Endothelial cell of umbilical vein (primary cell): ENCODE results near the gene GGTLC3. TPM values are rescaled to one million over a fixed set of nuclear protein-coding genes. Genes with fewer than 3 reads are reported as not detected.
"Not testable (repeated sequence)": the region's sequence is repeated elsewhere in the genome, so short reads cannot be mapped to it uniquely, and the experiment has no call there.

Source experiments
- BruUV-seq: library from RNA; stranded (reverse); fragments of 400-500 nt; replicated peaks from 2 replicates; lab custom pipeline; 2021; lab: Mats Ljungman, UMichigan
- CTCF ChIA-PET: fragments of 300-600, 350-600 bp; sonication (Branson Sonifier 250); formaldehyde crosslinking; loops from one replicate; lab custom pipeline; 2021; ENCODE audit warnings: antibody characterized with exemption, inconsistent platforms; lab: Charles Lee
- POLR2A ChIA-PET: fragments of 300-600, 350-600 bp; sonication (Branson Sonifier 250); formaldehyde crosslinking; loops from one replicate; lab custom pipeline; 2021; ENCODE audit warnings: antibody characterized with exemption, inconsistent platforms; lab: Charles Lee
- DNase-seq: peaks from one replicate; pipeline ENCODE4 v3.0.0-alpha.2; 2011; ENCODE audit warnings: low read depth, low spot score
- FAIRE-seq: peaks from 2 replicates; lab custom pipeline; 2011; peaks lifted over from hg19 to GRCh38; lab: Jason Lieb, UNC
- H2AFZ ChIP-seq: 2 replicates; pipeline ENCODE4 v1.6.0; 2012; ENCODE audit warnings: low read depth, low read length, control low read depth, inconsistent platforms
- H3K27ac ChIP-seq: 2 replicates; pipeline ENCODE4 v1.5.1; 2011; ENCODE audit warnings: low read depth, mild to moderate bottlenecking, control low read depth, low read length, moderate library complexity; ENCODE audit not compliant: insufficient read depth
- H3K27me3 ChIP-seq, 2 experiments: 2 replicates each; pipeline versions ENCODE4 v1.6.0 to v1.6.1; 2011; ENCODE audit warnings: low read length in 2 of 2, mixed read lengths in 1 of 2; ENCODE audit not compliant: control insufficient read depth in 2 of 2, insufficient read depth in 2 of 2
- H3K36me3 ChIP-seq, 2 experiments: 2 replicates in 1 of 2; 3 replicates in 1 of 2; pipeline ENCODE4 v1.5.1; 2011; ENCODE audit warnings: low read length in 2 of 2, mild to moderate bottlenecking in 1 of 2, moderate library complexity in 1 of 2; ENCODE audit not compliant: control insufficient read depth in 2 of 2, insufficient read depth in 2 of 2; ENCODE audit errors: extremely low read depth in 1 of 2
- H3K4me1 ChIP-seq: 3 replicates; pipeline ENCODE4 v1.5.1; 2011; ENCODE audit warnings: mild to moderate bottlenecking, low read length; ENCODE audit not compliant: control insufficient read depth, insufficient read depth; ENCODE audit errors: extremely low read depth
- H3K4me2 ChIP-seq: 2 replicates; pipeline ENCODE4 v1.6.1; 2011; ENCODE audit warnings: low read length, control low read depth, mixed read lengths; ENCODE audit not compliant: insufficient read depth
- H3K4me3 ChIP-seq, 3 experiments: fragments of 200-600 bp in 1 of 3; sonication (generic), shearing (Covaris generic) in 1 of 3; replicated peaks in 1 of 3; 2 replicates each; pipeline ENCODE4 v1.5.1; 2011 to 2016; ENCODE audit warnings: control low read depth in 3 of 3, low read length in 3 of 3, mild to moderate bottlenecking in 2 of 3, inconsistent platforms in 1 of 3, low read depth in 1 of 3, moderate library complexity in 1 of 3; ENCODE audit not compliant: insufficient read depth in 1 of 3
- H3K79me2 ChIP-seq: 2 replicates; pipeline ENCODE4 v1.6.0; 2012; ENCODE audit warnings: low read length, inconsistent platforms; ENCODE audit not compliant: control insufficient read depth, insufficient read depth
- H3K9ac ChIP-seq: replicated peaks from 2 replicates; pipeline ENCODE3; 2011; ENCODE audit warnings: low read length, control low read depth; ENCODE audit not compliant: insufficient read depth; ENCODE audit errors: extremely low read depth
- H3K9me1 ChIP-seq: replicated peaks from 3 replicates; pipeline ENCODE4 v1.6.0; 2011; ENCODE audit warnings: mild to moderate bottlenecking, low read length; ENCODE audit not compliant: control insufficient read depth, insufficient read depth; ENCODE audit errors: extremely low read depth
- H3K9me3 ChIP-seq: replicated peaks from 2 replicates; pipeline ENCODE4 v1.5.1; 2012; ENCODE audit warnings: low read length, inconsistent platforms; ENCODE audit not compliant: control insufficient read depth, insufficient read depth
- H4K20me1 ChIP-seq: replicated peaks from 2 replicates; pipeline ENCODE3; 2011; ENCODE audit warnings: mild to moderate bottlenecking, low read length; ENCODE audit not compliant: control insufficient read depth, insufficient read depth; ENCODE audit errors: extremely low read depth
- dilution Hi-C: fragments of 300-500 bp; cut with MboI; formaldehyde crosslinking; loops from one replicate; pipeline ENCODE4 v1.15.0; 2019; ENCODE audit warnings: low sequenced_read_pairs; ENCODE audit not compliant: extremely low pct_ligation_motif_present
- intact Hi-C: fragments of 100-400 bp; cut with micrococcal nuclease; formaldehyde crosslinking; loops from one replicate; pipeline ENCODE4 v1.10.0; 2022
- polyA plus RNA-seq, 4 experiments: library from polyadenylated mRNA; depleted of rRNA in 3 of 4; stranded (reverse) in 3 of 4; unstranded in 1 of 4; fragments of >200 nt; gene quantifications; 2 replicates each; pipeline versions ENCODE4 v1.2.1 to v1.2.3, GENCODE V29; 2011 to 2012; ENCODE audit warnings: missing spikeins in 1 of 4
- total RNA-seq: library from RNA; stranded (reverse); gene quantifications from 2 replicates; pipeline ENCODE4 v1.2.3, GENCODE V29; 2021

The GGTLC3 gene
- total and polyA plus RNA-seq, 2 donors (not counting 3 experiments of a cell fraction or from before 2014, with no cell fraction given): not detected

- FAIRE-seq, H3K4me2 ChIP-seq, dilution Hi-C loops, H3K4me3 ChIP-seq, H3K4me1 ChIP-seq, H3K27ac ChIP-seq, H3K9me1 ChIP-seq, POLR2A ChIA-PET, H3K79me2 ChIP-seq, H3K36me3 ChIP-seq, intact Hi-C loops, H3K9ac ChIP-seq, BruUV-seq, H2AFZ ChIP-seq, H3K9me3 ChIP-seq, DNase-seq, H3K27me3 ChIP-seq, CTCF ChIA-PET, H4K20me1 ChIP-seq: not testable (repeated sequence)
Observed at GRCh38 chr22:18549458-18550179, 31.7 kb upstream of the GGTLC3 start.

- POLR2A ChIA-PET, H3K9ac ChIP-seq, H3K4me1 ChIP-seq, BruUV-seq, H3K36me3 ChIP-seq, H3K9me1 ChIP-seq, FAIRE-seq, H4K20me1 ChIP-seq, intact Hi-C loops, H3K4me3 ChIP-seq, H3K27me3 ChIP-seq, H2AFZ ChIP-seq, H3K79me2 ChIP-seq, DNase-seq, H3K4me2 ChIP-seq, CTCF ChIA-PET, H3K9me3 ChIP-seq, H3K27ac ChIP-seq, dilution Hi-C loops: not testable (repeated sequence)
Observed at GRCh38 chr22:18544615-18545014, 26.7 kb upstream of the GGTLC3 start.

DNA sequence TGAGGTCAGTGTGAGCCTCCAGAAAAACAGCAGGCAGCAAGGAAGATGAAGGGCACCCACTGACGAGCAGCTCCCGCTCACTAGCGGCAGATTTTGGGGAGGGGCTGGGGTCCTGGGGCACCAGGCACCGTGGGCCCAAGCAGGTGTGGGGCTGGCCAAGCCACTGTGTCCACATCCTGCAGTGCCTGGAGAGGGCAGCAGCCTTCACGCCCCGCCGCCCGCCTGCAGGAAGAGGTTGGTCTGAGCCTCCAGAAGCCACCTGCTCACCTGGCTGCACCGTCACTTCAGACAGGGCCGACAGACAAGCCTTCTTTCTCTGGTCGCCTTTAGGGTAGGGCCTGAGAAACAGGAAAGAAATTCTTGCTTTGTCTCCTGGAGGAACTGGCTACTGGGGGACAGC, 25.4 kb upstream of the GGTLC3 start:
- POLR2A ChIA-PET, DNase-seq, H3K9ac ChIP-seq, H2AFZ ChIP-seq, H3K27ac ChIP-seq, BruUV-seq, H3K27me3 ChIP-seq, H4K20me1 ChIP-seq, H3K79me2 ChIP-seq, H3K4me2 ChIP-seq, dilution Hi-C loops, H3K9me3 ChIP-seq, CTCF ChIA-PET, FAIRE-seq, H3K9me1 ChIP-seq, H3K4me3 ChIP-seq, H3K4me1 ChIP-seq, H3K36me3 ChIP-seq, intact Hi-C loops: not testable (repeated sequence)

DNA sequence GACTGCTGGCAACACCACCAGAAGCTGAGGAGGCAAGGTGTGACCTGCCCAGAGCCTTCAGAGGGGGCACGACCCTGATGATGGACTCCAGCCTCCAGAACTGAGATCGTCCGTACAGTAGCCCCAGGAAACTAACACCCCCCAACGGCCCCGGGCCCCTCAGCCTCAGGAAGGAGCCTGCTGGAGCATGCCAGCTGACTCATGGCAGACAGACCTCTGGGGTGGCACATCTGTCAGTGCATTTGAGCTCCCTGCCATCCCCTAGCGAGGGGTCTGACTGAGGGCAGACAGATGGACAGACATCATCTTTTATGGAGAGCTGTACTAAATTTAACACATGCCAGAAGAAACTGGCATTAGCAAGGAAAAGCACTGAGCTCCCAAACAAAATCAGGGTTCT, 22.0 kb upstream of the GGTLC3 start:
- H3K9ac ChIP-seq, H3K79me2 ChIP-seq, H3K27ac ChIP-seq, H3K9me1 ChIP-seq, DNase-seq, H3K4me1 ChIP-seq, H2AFZ ChIP-seq, H3K4me2 ChIP-seq, dilution Hi-C loops, H4K20me1 ChIP-seq, H3K9me3 ChIP-seq, H3K36me3 ChIP-seq, BruUV-seq, H3K27me3 ChIP-seq, FAIRE-seq, intact Hi-C loops, POLR2A ChIA-PET, H3K4me3 ChIP-seq, CTCF ChIA-PET: not testable (repeated sequence)
